Forelimb muscle (tissue), 1 donor: Measurements from ENCODE around the gene CBFA2T3. TPM values are rescaled to one million over a fixed set of nuclear protein-coding genes. Genes with fewer than 3 reads are reported as not detected.

Source experiments
- polyA plus RNA-seq: library from polyadenylated mRNA; unstranded; fragments of 120-200 nt; gene quantifications from one replicate; pipeline ENCODE4 v1.2.1, GENCODE V29; 2013; ENCODE audit not compliant: insufficient read length

The CBFA2T3 gene
- polyA plus RNA-seq, 1 donor, result 18.9 TPM

Other genes with a start within 250 kb of the CBFA2T3 start
- 52.2 TPM for gene PIEZO1, start 192.0 kb downstream of the CBFA2T3 start, polyA plus RNA-seq
- 5.6 TPM for gene CDT1, start 173.4 kb downstream of the CBFA2T3 start, polyA plus RNA-seq
- gene APRT, start 165.3 kb downstream of the CBFA2T3 start, polyA plus RNA-seq, result 54.2 TPM
- 17.1 TPM for gene GALNS, start 120.3 kb downstream of the CBFA2T3 start, polyA plus RNA-seq
- 52.2 TPM for gene TRAPPC2L, start 120.1 kb downstream of the CBFA2T3 start, polyA plus RNA-seq
- 0.11 TPM for gene PABPN1L, start 110.5 kb downstream of the CBFA2T3 start, polyA plus RNA-seq
- gene ACSF3, start 116.6 kb upstream of the CBFA2T3 start, polyA plus RNA-seq, result 15.1 TPM
- 217 TPM for gene CDH15, start 194.5 kb upstream of the CBFA2T3 start, polyA plus RNA-seq
- gene SLC22A31, start 223.3 kb upstream of the CBFA2T3 start, polyA plus RNA-seq, result 3.9 TPM
- 7.1 TPM for gene ZNF778, start 240.5 kb upstream of the CBFA2T3 start, polyA plus RNA-seq